T-helper 1 cell (primary cell): Measurements from ENCODE around the gene NPR3.

ENCODE experiments used
- DNase-seq, 5 donors: peaks; one replicate each; pipeline ENCODE4 v3.0.0-alpha.2; 2012 to 2020

The NPR3 gene

DNA sequence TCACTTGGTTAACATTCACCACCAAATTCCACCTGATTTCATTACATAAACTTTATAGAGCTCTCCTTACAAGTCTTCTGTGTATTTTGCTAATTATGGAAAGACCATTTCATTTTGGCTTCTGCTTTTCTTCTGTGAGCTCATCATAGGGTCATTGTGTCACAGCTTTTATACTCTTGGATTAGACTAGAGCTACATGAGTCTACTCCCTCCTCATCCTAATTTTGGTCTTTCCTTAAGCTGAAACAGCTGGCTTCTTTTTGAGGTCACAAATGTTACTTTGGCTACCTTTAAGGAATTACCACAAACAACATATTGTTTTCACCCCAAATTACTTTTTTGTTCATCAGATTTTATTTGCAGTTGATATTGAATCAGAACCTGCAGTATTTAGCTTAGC is 103.0 kb downstream of the NPR3 start:
- DNase-seq = no peak

DNA sequence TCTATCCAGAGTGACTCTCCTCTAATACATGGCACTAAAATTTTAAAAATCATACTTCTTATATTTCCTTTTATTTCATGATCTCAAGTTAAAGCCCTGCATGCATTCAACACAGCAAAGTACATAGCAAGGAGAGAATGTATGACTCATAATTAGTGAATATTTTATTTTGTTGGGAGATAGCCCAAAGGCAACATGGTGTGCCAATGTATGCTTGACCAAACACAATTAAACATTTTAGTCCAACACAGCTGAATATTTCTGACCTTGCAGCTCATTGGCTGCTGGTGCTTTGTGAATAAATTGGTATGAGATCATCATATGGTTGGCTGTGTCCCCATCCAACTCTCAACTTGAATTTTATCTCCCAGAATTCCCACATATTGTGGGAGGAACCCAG is 103.5 kb downstream of the NPR3 start:
- no peak for DNase-seq

DNA sequence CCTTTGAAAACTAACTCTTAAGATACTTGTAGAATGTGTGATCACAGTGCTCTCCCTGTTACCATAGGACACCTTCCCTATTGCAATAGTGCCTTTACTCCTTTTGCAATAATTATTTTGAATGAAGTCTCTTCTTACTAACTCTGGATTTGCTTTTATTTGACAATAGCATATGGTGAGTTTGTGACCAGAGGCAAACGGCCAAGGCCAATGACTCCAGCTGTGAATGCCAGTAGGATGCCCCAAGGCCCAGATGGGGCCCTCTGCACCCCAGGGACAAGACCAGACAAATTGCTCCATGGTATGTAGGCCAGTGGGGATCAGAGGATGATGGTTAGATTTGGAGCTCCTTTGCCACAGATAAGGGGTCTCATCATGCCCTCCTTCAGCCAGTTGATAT is 116.9 kb downstream of the NPR3 start:
- DNase-seq = no peak

DNA sequence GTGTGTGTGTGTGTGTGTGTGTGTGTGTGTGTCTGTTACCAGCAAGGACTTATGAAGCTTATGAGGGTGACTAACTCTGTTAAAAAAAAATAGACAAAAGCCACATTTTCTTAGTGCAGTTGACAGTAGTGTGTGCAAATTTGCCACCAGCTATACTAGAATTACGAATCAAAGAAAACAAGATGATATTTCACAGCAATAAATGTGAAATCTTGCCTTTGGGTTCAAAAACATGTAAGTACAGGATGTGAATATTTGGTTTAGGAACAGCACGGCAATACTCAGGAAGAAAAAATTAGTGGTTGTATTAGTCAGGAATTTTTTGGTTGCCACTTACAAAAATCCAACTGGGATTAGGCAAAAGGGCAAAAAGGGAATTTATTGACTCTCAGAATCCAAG is 117.4 kb downstream of the NPR3 start:
- no peak for DNase-seq

DNA sequence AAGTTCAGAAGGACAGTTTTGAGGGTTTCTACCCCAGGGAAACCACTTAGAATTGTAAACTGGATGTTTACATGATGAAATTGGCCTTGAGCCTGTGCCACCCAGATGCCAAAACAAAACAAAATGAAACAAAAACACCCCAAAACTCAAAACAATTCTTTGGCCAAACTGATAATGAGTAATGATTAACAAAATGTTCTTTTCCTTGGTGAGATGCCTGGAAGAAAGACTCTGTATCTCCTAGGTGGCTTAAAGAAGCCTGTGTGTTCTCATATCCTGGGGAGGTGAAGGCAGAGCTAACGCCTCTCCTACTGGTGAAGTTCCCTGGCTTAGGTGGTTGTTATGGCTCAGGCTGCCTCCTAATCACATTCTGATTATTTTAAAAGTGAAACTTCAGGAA is 120.5 kb downstream of the NPR3 start:
- no peak for DNase-seq

DNA sequence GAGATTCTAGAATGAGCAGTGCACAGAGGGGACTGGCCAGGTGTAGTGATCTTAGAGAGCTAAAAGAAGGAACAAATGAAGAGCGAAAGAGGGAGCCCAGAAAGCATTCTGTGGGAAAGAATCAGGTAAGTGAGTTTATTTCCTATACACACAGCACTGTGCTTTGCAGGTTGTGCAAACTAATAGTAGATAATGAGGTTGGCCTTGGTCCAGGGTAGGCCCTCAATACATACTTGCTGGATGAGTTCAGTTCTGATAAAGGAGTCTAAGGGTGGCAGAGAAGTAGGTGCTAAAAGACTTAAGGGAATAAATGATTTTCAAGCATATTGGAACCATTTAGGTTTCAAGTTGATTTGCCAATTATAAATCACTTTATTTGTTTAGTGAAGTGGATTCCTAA is 122.0 kb downstream of the NPR3 start:
- DNase-seq = no peak

DNA sequence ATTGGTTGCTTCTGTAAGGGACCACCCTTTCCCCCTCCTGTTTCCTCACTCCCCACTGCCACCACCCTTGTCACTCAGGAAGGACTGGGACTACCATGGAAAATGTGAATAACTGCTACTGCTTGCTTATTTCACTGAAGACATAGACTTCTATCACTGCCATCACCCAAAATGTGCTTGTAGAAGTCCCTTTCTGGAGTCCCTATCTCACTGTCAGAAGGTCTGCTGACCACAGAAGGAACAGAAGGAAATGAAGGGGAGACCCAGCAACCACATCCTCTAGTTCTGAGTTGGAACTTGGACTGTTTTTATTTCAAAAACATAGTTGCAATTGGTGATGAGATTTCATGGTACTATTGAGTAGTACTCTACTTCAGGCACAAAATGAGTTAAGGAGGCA is 122.5 kb downstream of the NPR3 start:
- DNase-seq = no peak

DNA sequence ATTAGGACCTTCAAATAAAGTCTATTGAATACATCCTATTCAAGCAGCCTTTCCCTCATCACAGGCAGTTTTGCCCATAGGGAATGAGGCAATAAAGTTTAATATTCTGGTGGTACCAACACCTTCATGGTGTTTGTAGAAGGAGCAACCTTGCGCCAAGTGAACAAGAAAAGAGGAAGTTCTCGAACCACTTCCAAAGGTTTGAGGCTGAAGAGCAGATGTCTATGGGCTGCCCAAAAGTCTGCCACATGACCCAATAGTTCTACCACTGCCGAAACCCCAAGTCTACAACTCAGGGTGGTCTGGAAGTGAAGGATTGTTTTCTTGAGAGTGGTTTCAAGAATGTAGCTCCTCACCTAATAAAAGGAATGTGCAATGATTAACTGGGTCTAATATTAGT is 123.1 kb downstream of the NPR3 start:
- no peak for DNase-seq

DNA sequence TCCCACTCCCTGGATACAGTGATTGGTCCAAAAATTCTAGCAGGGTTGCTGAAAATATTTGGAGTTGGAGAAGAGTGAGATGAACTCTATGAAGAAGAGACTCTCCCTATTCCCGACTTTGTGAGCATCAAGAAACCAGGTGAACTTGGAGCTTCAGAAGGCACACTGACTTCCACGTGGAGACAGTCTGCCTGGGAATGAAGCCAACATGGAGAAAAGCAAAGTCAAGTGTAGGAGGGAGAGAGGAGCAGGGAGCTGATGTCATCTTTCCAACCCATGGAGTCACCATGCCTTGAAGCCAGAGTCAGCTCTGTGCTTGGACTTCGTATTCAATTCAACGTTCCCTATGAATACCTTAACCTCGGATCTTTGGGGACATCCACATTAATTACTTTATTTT is 125.1 kb downstream of the NPR3 start:
- DNase-seq = no peak

DNA sequence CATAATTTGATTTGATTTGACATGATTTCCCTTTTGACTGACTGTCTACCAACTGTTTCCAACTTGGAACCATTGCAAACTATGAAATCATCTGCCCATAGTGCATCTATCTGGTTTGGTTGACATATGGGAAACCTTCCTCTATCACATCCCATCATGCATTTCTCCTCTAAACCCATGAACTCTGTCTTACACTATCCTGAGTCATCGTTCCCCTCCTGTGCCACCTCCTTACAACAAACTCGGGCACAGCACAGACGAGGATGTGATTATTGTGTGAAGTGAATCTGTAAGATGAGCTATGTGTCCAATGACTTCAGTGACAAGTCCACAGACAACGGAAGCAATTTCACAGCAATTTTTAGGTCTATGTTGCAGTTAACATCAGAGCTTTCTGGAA is 126.1 kb downstream of the NPR3 start:
- no peak for DNase-seq

DNA sequence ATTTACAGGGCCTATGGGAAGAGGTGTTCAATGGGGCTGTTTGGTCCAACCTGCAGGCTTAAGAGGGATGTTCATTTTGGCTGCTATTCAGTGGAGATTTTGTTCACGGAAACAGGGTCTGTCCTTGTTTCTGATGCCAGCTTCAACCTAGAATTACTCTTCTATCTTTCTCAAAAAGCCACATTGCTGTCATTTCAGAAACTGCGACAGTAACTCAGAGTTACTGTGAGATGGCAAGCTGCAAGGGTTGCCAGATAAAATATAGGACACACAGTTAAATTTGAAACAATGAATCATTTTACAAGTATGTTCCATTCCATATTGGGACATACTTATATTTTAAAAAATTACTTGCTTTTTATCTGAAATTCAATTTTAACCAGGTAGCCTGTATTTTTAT is 128.0 kb downstream of the NPR3 start:
- DNase-seq = no peak

DNA sequence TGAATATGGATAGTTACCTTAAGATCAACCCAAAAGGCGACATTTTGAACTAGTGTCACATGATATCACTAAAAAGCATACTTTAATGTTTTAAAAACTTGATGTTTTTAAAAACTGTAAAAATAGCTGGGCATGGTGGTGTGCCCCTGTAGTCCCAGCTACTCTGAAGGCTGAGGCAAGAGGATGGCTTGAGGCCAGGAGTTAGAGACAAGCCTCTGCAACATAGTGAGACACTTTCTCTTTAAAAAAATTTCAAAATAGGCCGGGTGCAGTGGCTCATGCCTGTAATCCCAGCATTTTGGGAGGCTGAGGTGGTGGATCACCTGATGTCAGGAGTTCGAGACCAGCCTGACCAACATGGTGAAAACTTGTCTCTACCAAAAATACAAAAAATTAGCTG is 129.5 kb downstream of the NPR3 start:
- no peak for DNase-seq
